GM19328 (cell line): ENCODE results near the gene COL9A3.

ENCODE experiments used
- ATAC-seq: cut with Tn5 transposase; IDR thresholded peaks from one replicate; pipeline ENCODE4 v1.9.1; 2021; ENCODE audit warnings: mild to moderate bottlenecking, moderate library complexity; ENCODE audit not compliant: unreplicated experiment

COL9A3 gene

GRCh38 chr20:62809530-62810428, 7.1 kb upstream of the COL9A3 start:
- no peak for ATAC-seq

GRCh38 chr20:62811320-62811719, 5.5 kb upstream of the COL9A3 start:
- ATAC-seq: no peak

GRCh38 chr20:62811720-62812119, 5.1 kb upstream of the COL9A3 start:
- no peak for ATAC-seq

GRCh38 chr20:62812181-62812906, 4.5 kb upstream of the COL9A3 start:
- ATAC-seq: no peak

GRCh38 chr20:62812907-62813200, 4.0 kb upstream of the COL9A3 start:
- no peak for ATAC-seq

- no peak for ATAC-seq
Observed at GRCh38 chr20:62813588-62813987, 3.3 kb upstream of the COL9A3 start.

- no peak for ATAC-seq
Observed at GRCh38 chr20:62814060-62814708, 2.7 kb upstream of the COL9A3 start.

GRCh38 chr20:62814709-62815065, 2.2 kb upstream of the COL9A3 start:
- ATAC-seq: no peak

GRCh38 chr20:62815066-62815991, 1.5 kb upstream of the COL9A3 start:
- ATAC-seq: no peak

- no peak for ATAC-seq
Observed at GRCh38 chr20:62816031-62816883, 593 bp upstream of the COL9A3 start.

- ATAC-seq: no peak
Observed at GRCh38 chr20:62817975-62818591, 1.2 kb downstream of the COL9A3 start.

- no peak for ATAC-seq
Observed at GRCh38 chr20:62818592-62819493, 2.0 kb downstream of the COL9A3 start.

- no peak for ATAC-seq
Observed at GRCh38 chr20:62819494-62820174, 2.8 kb downstream of the COL9A3 start.

- ATAC-seq: no peak
Observed at GRCh38 chr20:62820208-62820961, 3.5 kb downstream of the COL9A3 start.

- no peak for ATAC-seq
Observed at GRCh38 chr20:62820962-62821725, 4.3 kb downstream of the COL9A3 start.

- no peak for ATAC-seq
Observed at GRCh38 chr20:62821726-62822210, 4.9 kb downstream of the COL9A3 start.
